Tibial nerve (tissue), 4 donors: ENCODE measurements around the gene STAT6.

Source experiments
- EP300 ChIP-seq, 2 donors: sonication (generic); formaldehyde crosslinking; IDR thresholded peaks; one replicate each; pipeline ENCODE4 v1.6.1; 2017; ENCODE audit warnings: antibody characterized with exemption in 2 of 2, mild to moderate bottlenecking in 1 of 2
- POLR2A ChIP-seq, 2 donors: fragments of 450-650 bp; IDR thresholded peaks; one replicate each; pipeline ENCODE4 v1.6.1; 2017; ENCODE audit warnings: antibody characterized with exemption in 2 of 2, mild to moderate bottlenecking in 2 of 2, moderate library complexity in 2 of 2
- TF ChIP-seq, protein P1 (sequence below), 5 experiments: fragments of 200-600 bp in 3 of 5; fragments of 450-650 bp in 2 of 5; sonication (generic) in 3 of 5; IDR thresholded peaks; one replicate each; pipeline ENCODE4 v1.5.1; 2016 to 2019; ENCODE audit warnings: antibody characterized with exemption in 5 of 5, mild to moderate bottlenecking in 3 of 5, moderate library complexity in 2 of 5

DNA sequence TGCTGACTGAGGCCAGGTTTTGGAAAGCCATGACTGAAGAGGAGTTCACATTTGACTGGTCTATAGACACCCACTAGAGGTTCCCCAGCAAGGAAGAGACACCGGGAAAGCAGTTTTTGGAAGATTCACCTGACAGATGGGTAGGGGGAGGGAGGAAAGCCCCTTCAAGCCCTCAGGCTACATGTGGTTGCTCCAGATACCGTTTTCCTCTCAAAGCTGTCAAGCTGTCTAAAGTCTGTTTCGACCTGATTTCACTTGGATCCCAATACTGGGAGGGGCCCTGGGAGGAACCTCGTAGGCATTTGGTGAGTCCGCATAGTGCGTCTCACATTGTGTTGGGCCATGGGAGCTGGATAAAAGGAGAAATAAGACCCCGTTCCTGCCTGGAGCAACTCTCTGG, 15.4 kb upstream of the STAT6 start:
- TF ChIP-seq, protein P1, sequence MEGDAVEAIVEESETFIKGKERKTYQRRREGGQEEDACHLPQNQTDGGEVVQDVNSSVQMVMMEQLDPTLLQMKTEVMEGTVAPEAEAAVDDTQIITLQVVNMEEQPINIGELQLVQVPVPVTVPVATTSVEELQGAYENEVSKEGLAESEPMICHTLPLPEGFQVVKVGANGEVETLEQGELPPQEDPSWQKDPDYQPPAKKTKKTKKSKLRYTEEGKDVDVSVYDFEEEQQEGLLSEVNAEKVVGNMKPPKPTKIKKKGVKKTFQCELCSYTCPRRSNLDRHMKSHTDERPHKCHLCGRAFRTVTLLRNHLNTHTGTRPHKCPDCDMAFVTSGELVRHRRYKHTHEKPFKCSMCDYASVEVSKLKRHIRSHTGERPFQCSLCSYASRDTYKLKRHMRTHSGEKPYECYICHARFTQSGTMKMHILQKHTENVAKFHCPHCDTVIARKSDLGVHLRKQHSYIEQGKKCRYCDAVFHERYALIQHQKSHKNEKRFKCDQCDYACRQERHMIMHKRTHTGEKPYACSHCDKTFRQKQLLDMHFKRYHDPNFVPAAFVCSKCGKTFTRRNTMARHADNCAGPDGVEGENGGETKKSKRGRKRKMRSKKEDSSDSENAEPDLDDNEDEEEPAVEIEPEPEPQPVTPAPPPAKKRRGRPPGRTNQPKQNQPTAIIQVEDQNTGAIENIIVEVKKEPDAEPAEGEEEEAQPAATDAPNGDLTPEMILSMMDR (IDR thresholded peaks at IDR 0.05): no peak
- TF ChIP-seq EP300 (IDR thresholded peaks at IDR 0.05) (no peak), POLR2A (IDR thresholded peaks at IDR 0.05) (no peak)
